ENCODE results near the gene SLC7A8.
"Not testable (repeated sequence)": the region's sequence is repeated elsewhere in the genome, so short reads cannot be mapped to it uniquely, and the experiment has no call there.

The SLC7A8 gene

GRCh38 chr14:23215421-23215820, 32.0 kb upstream of the SLC7A8 start:
- no peak for DNase-seq (ENCODE audit: low read depth)
- TF ChIP-seq CTCF (IDR thresholded peaks at IDR 0.05; ENCODE audit: control insufficient read depth, insufficient read depth, low read depth, low read length, missing control alignments) = no peak
- no peak overlapping the region for H3K4me3 ChIP-seq (ENCODE audit: control insufficient read depth, low read depth, low read length)

- no peak for DNase-seq (ENCODE audit: low read depth)
- no peak for TF ChIP-seq CTCF (IDR thresholded peaks at IDR 0.05; ENCODE audit: control insufficient read depth, insufficient read depth, low read depth, low read length, missing control alignments)
These were observed 26.4 kb upstream of the SLC7A8 start for GRCh38 chr14:23209651-23210423.

GRCh38 chr14:23208324-23208723, 24.9 kb upstream of the SLC7A8 start:
- DNase-seq (ENCODE audit: low read depth) = no peak
- no peak overlapping the region for H3K4me3 ChIP-seq (ENCODE audit: control insufficient read depth, low read depth, low read length)

More at GRCh38 chr14:23209651-23210423, 26.4 kb upstream of the SLC7A8 start:
- H3K4me3 ChIP-seq (ENCODE audit: control insufficient read depth, low read depth, low read length) = no peak overlapping the region

GRCh38 chr14:23207146-23207540, 23.7 kb upstream of the SLC7A8 start:
- TF ChIP-seq CTCF (IDR thresholded peaks at IDR 0.05; ENCODE audit: control insufficient read depth, insufficient read depth, low read depth, low read length, missing control alignments) = no peak
- no peak for DNase-seq (ENCODE audit: low read depth)
- H3K4me3 ChIP-seq (ENCODE audit: control insufficient read depth, low read depth, low read length) = no peak overlapping the region

More at GRCh38 chr14:23208324-23208723, 24.9 kb upstream of the SLC7A8 start:
- no peak for TF ChIP-seq CTCF (IDR thresholded peaks at IDR 0.05; ENCODE audit: control insufficient read depth, insufficient read depth, low read depth, low read length, missing control alignments)

DNA sequence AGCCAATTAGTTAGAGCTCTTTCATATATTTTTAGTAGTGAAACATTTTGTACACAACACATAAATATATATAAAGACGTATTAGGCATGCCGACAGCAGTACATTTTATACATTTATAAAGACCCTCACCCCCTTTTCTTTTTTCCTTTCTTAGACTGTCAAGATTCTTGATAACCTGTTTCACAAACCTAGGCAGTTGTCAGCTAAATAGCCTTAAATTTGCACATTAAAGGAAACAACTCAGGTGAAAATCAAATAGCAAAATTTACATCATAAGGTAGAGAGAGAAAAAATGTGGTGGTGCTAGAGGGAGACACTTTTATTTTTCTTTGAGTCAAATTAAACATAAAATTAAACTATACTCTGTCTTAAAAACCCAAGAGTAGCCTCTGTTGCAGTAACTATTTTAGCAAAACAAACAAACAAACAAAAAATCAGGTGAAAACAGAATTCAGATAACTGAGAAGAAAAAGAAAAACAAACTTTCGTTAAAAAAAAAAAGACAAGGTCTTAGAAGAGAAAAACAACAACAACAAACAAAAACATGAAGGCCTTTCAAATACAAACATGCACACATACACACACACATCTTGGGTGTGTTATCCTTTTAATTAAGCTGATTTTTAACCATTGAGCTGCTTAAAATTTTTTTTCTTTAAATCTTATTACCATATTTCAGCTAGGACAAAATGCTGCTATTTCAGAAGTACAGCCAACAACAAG, 23.1 kb upstream of the SLC7A8 start:
- no peak overlapping the region for H3K4me3 ChIP-seq (ENCODE audit: control insufficient read depth, low read depth, low read length)
- no peak for TF ChIP-seq CTCF (IDR thresholded peaks at IDR 0.05; ENCODE audit: control insufficient read depth, insufficient read depth, low read depth, low read length, missing control alignments)
- no peak for DNase-seq (ENCODE audit: low read depth)

GRCh38 chr14:23202001-23202400, 18.5 kb upstream of the SLC7A8 start:
- TF ChIP-seq CTCF (IDR thresholded peaks at IDR 0.05; ENCODE audit: control insufficient read depth, insufficient read depth, low read depth, low read length, missing control alignments) = no peak
- DNase-seq (ENCODE audit: low read depth) = no peak
- H3K4me3 ChIP-seq (ENCODE audit: control insufficient read depth, low read depth, low read length) = no peak overlapping the region

GRCh38 chr14:23199141-23199540, 15.7 kb upstream of the SLC7A8 start:
- DNase-seq (ENCODE audit: low read depth); H3K4me3 ChIP-seq (ENCODE audit: control insufficient read depth, low read depth, low read length): not testable (repeated sequence)

- not testable (repeated sequence) for DNase-seq (ENCODE audit: low read depth); H3K4me3 ChIP-seq (ENCODE audit: control insufficient read depth, low read depth, low read length)
These were observed 13.0 kb upstream of the SLC7A8 start for GRCh38 chr14:23196487-23196886.

Data from AG09309 (cell line).